ENCODE results near the gene SIRT7. TPM values are rescaled to one million over a fixed set of nuclear protein-coding genes. Genes with fewer than 3 reads are reported as not detected.

Gene SIRT7
- polyA plus RNA-seq, 1 experiment, result 8.4 TPM

GRCh38 chr17:81902023-81902652 is 15.8 kb downstream of the SIRT7 start, which contains the start of gene NPB:
Gene NPB (plus strand): TSS chr17:81902238. CDS start chr17:81902278, 40 bp downstream.
- no peak for DNase-seq (ENCODE audit: low read depth)
- CTCF ChIA-PET, result no interaction called here
- Histone ChIP-seq H3K36me3 (ENCODE audit: control insufficient read depth, insufficient read depth, low read length) (peaks cover 18% of the 10 kb centered on the region), H3K27me3 (ENCODE audit: control insufficient read depth, insufficient read depth, low read length) (no peaks in the 10 kb centered on the region), H3K4me3 (ENCODE audit: low read depth, low read length) (peak within 1 kb of the TSS; percentile 27)
- POLR2A ChIA-PET, result no interaction called here
- TF ChIP-seq, protein P1, sequence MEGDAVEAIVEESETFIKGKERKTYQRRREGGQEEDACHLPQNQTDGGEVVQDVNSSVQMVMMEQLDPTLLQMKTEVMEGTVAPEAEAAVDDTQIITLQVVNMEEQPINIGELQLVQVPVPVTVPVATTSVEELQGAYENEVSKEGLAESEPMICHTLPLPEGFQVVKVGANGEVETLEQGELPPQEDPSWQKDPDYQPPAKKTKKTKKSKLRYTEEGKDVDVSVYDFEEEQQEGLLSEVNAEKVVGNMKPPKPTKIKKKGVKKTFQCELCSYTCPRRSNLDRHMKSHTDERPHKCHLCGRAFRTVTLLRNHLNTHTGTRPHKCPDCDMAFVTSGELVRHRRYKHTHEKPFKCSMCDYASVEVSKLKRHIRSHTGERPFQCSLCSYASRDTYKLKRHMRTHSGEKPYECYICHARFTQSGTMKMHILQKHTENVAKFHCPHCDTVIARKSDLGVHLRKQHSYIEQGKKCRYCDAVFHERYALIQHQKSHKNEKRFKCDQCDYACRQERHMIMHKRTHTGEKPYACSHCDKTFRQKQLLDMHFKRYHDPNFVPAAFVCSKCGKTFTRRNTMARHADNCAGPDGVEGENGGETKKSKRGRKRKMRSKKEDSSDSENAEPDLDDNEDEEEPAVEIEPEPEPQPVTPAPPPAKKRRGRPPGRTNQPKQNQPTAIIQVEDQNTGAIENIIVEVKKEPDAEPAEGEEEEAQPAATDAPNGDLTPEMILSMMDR (IDR thresholded peaks at IDR 0.05; ENCODE audit: insufficient read depth, low read depth, low read length), result no peak

DNA sequence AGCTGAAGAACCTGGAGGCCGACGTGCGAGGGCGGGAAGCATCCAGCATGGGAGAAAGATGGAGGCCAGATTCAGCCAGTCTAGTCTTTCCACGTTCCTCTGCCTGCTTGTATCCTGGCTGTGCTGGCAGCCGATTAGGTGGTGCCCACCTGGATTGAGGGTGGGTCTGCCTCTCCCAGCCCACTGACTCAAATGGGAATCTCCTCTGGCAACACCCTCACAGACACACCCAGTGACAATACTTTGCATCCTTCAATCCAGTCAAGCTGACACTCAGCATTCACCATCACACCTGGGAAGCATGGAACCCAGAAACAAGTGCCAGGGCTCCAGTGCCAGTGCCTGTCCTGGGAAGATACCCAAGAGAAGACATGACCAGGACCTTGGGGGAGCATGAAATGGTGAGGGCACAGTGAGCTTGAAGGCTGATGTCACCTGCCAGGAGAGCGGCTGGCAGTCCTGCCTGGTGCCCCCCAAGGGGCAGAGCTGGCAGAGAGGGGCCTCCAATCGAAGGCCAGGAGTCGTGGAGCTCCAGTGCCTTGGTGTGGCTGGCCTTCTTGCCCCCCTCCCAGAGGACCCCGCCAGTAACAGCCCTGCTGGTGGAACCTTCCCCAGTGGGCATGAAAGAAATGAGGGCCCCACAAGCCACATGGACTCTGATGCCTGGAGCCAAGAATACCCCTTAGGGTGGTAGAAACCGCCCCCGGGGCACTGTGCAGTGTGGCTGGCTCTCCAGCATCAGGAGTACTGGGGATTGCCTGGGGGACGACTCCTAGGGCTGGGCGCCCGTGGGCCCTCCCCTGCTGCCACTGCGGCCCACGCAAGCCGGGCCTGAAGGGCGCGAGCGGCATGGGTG is 16.6 kb downstream of the SIRT7 start:
- H3K4me3 ChIP-seq (ENCODE audit: low read depth, low read length), result peak overlapping the region; percentile 27

GRCh38 chr17:81900181-81900820 is 17.7 kb downstream of the SIRT7 start:
- H3K36me3 ChIP-seq (ENCODE audit: control insufficient read depth, insufficient read depth, low read length), result peaks cover 17% of the 10 kb centered on the region
- H3K4me3 ChIP-seq (ENCODE audit: low read depth, low read length), result no peak overlapping the region
- H3K27me3 ChIP-seq (ENCODE audit: control insufficient read depth, insufficient read depth, low read length), result no peaks in the 10 kb centered on the region
- TF ChIP-seq, protein P1 (IDR thresholded peaks at IDR 0.05; ENCODE audit: insufficient read depth, low read depth, low read length), result no peak
- ChIA-PET POLR2A (no interaction called here), CTCF (no interaction called here)
- DNase-seq (ENCODE audit: low read depth), result no peak

More for the DNA sequence above, 16.6 kb downstream of the SIRT7 start:
- no peak for DNase-seq (ENCODE audit: low read depth)
- CTCF ChIA-PET, result no interaction called here
- Histone ChIP-seq H3K27me3 (ENCODE audit: control insufficient read depth, insufficient read depth, low read length) (no peaks in the 10 kb centered on the region), H3K36me3 (ENCODE audit: control insufficient read depth, insufficient read depth, low read length) (peaks cover 17% of the 10 kb centered on the region)
- TF ChIP-seq, protein P1 (IDR thresholded peaks at IDR 0.05; ENCODE audit: insufficient read depth, low read depth, low read length), result no peak
- POLR2A ChIA-PET, result no interaction called here

GRCh38 chr17:81899514-81900166 is 18.3 kb downstream of the SIRT7 start:
- no peak for DNase-seq (ENCODE audit: low read depth)
- Histone ChIP-seq H3K27me3 (ENCODE audit: control insufficient read depth, insufficient read depth, low read length) (no peaks in the 10 kb centered on the region), H3K36me3 (ENCODE audit: control insufficient read depth, insufficient read depth, low read length) (peaks cover 17% of the 10 kb centered on the region), H3K4me3 (ENCODE audit: low read depth, low read length) (no peak overlapping the region)
- POLR2A ChIA-PET, result no interaction called here
- TF ChIP-seq, protein P1 (IDR thresholded peaks at IDR 0.05; ENCODE audit: insufficient read depth, low read depth, low read length), result no peak
- CTCF ChIA-PET, result no interaction called here

DNA sequence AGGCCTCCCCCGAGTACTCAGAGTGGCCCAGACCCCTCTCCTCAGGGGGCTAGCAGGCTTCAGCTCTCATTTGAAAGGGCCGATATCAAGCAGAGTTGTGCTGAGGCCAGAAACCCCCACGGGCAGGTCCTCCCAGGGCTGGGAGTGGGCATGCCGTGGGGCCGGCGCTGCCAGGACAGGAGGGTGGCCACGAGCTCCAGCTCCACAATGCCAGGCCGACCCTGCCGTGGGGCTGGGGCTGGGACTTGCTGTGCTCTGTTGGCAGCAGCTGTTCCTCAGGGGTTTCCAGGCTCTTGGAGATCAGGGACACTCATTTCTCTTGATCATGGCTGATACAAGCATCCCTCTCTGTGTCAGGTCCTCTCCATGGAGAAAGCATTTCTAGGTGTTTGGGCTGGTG is 19.1 kb downstream of the SIRT7 start:
- POLR2A ChIA-PET, result no interaction called here
- Histone ChIP-seq H3K27me3 (ENCODE audit: control insufficient read depth, insufficient read depth, low read length) (no peaks in the 10 kb centered on the region), H3K4me3 (ENCODE audit: low read depth, low read length) (no peak overlapping the region), H3K36me3 (ENCODE audit: control insufficient read depth, insufficient read depth, low read length) (peaks cover 19% of the 10 kb centered on the region)
- TF ChIP-seq, protein P1 (IDR thresholded peaks at IDR 0.05; ENCODE audit: insufficient read depth, low read depth, low read length), result no peak
- DNase-seq (ENCODE audit: low read depth), result no peak
- CTCF ChIA-PET, result no interaction called here

All from BJ (cell line).